Measurements from ENCODE around the gene IQGAP3. TPM values are rescaled to one million over a fixed set of nuclear protein-coding genes. Genes with fewer than 3 reads are reported as not detected.

IQGAP3 gene
- polyA plus RNA-seq, 10 donors: 5.3 to 11.5 (median 7.3) TPM

GRCh38 chr1:156482276-156482675 is 90.1 kb downstream of the IQGAP3 start:
- no peak for DNase-seq

- DNase-seq: no peak
Measured at GRCh38 chr1:156481527-156481926, 90.8 kb downstream of the IQGAP3 start.

GRCh38 chr1:156480411-156481192 is 91.8 kb downstream of the IQGAP3 start:
- peak in 1 of 3 donors; percentile 66 for DNase-seq

- DNase-seq: no peak
Measured at GRCh38 chr1:156480016-156480370, 92.4 kb downstream of the IQGAP3 start.

GRCh38 chr1:156479093-156480015 is 93.0 kb downstream of the IQGAP3 start:
- no peak for DNase-seq

- DNase-seq: no peak
Measured at GRCh38 chr1:156478250-156478627, 94.1 kb downstream of the IQGAP3 start.

- no peak for DNase-seq
Measured at GRCh38 chr1:156477526-156478249, 94.7 kb downstream of the IQGAP3 start.

GRCh38 chr1:156476501-156477298 is 95.7 kb downstream of the IQGAP3 start:
- no peak for DNase-seq

- no peak for DNase-seq
Measured at GRCh38 chr1:156475568-156476500, 96.5 kb downstream of the IQGAP3 start.

Other genes with a start within 250 kb of the IQGAP3 start
- gene CCT3, start 234.3 kb downstream of the IQGAP3 start, polyA plus RNA-seq (ENCODE audit: insufficient read length in 10 of 10): 100 to 1,000 TPM; 215 to 259 (median 241) TPM
- gene TSACC, start 234.0 kb downstream of the IQGAP3 start, polyA plus RNA-seq (ENCODE audit: insufficient read length in 10 of 10): 1 to 10 TPM in 3 of 10 donors, under 1 TPM in 7; 0.31 to 1.8 (median 0.81) TPM
- gene RHBG, start 203.4 kb downstream of the IQGAP3 start, polyA plus RNA-seq (ENCODE audit: insufficient read length in 10 of 10): under 1 TPM in 2 of 10 donors, not detected in 8; 0.15 TPM
- gene MEF2D, start 71.8 kb downstream of the IQGAP3 start, polyA plus RNA-seq (ENCODE audit: insufficient read length in 10 of 10): 10 to 100 TPM; 37.3 to 66.8 (median 59.9) TPM
- under 1 TPM in 8 of 10 donors, not detected in 2; 0.18 to 0.94 (median 0.40) TPM for gene TTC24, start 7.2 kb upstream of the IQGAP3 start, polyA plus RNA-seq (ENCODE audit: insufficient read length in 10 of 10)
- 10 to 100 TPM; 23.5 to 38.4 (median 28.9) TPM for gene NAXE, start 19.2 kb upstream of the IQGAP3 start, polyA plus RNA-seq (ENCODE audit: insufficient read length in 10 of 10)
- 10 to 100 TPM; 23.4 to 36.7 (median 29.4) TPM for gene GPATCH4, start 28.9 kb upstream of the IQGAP3 start, polyA plus RNA-seq (ENCODE audit: insufficient read length in 10 of 10)
- gene HAPLN2, start 46.9 kb upstream of the IQGAP3 start, polyA plus RNA-seq (ENCODE audit: insufficient read length in 10 of 10): under 1 TPM in 8 of 10 donors, not detected in 2; 0.13 to 0.98 (median 0.27) TPM
- 1 to 10 TPM; 1.7 to 5.7 (median 2.1) TPM for gene BCAN, start 69.6 kb upstream of the IQGAP3 start, polyA plus RNA-seq (ENCODE audit: insufficient read length in 10 of 10)
- 1,000 to 10,000 TPM in 1 of 10 donors, 100 to 1,000 TPM in 9; 584 to 1,081 (median 826) TPM for gene NES, start 104.8 kb upstream of the IQGAP3 start, polyA plus RNA-seq (ENCODE audit: insufficient read length in 10 of 10)
- 100 to 1,000 TPM; 191 to 363 (median 287) TPM for gene CRABP2, start 133.0 kb upstream of the IQGAP3 start, polyA plus RNA-seq (ENCODE audit: insufficient read length in 10 of 10)
- 10 to 100 TPM; 13.7 to 27.2 (median 18.3) TPM for gene METTL25B, start 155.9 kb upstream of the IQGAP3 start, polyA plus RNA-seq (ENCODE audit: insufficient read length in 10 of 10)
- gene ISG20L2, start 156.2 kb upstream of the IQGAP3 start, polyA plus RNA-seq (ENCODE audit: insufficient read length in 10 of 10): 10 to 100 TPM; 20.9 to 28.4 (median 25.2) TPM
- gene MRPL24, start 168.5 kb upstream of the IQGAP3 start, polyA plus RNA-seq (ENCODE audit: insufficient read length in 10 of 10): 10 to 100 TPM; 58.4 to 72.1 (median 65.6) TPM
- 100 to 1,000 TPM; 117 to 171 (median 142) TPM for gene HDGF, start 179.1 kb upstream of the IQGAP3 start, polyA plus RNA-seq (ENCODE audit: insufficient read length in 10 of 10)
- 10 to 100 TPM; 49.9 to 78.1 (median 64.9) TPM for gene PRCC, start 195.0 kb upstream of the IQGAP3 start, polyA plus RNA-seq (ENCODE audit: insufficient read length in 10 of 10)
- 1 to 10 TPM in 1 of 10 donors, under 1 TPM in 9; 0.24 to 1.8 (median 0.67) TPM for gene SH2D2A, start 244.3 kb upstream of the IQGAP3 start, polyA plus RNA-seq (ENCODE audit: insufficient read length in 10 of 10)

All from muscle of back (tissue), 11 donors.